Measurements from ENCODE around the gene ZFYVE9. TPM values are rescaled to one million over a fixed set of nuclear protein-coding genes. Genes with fewer than 3 reads are reported as not detected.

ZFYVE9 gene
- total and polyA plus RNA-seq, 2 of the 13 experiments (the other 11 are each of a cell fraction or from before 2014, with no cell fraction given): 9.2 to 19.8 TPM

GRCh38 chr1:52229494-52229893 lies 87.6 kb downstream of the ZFYVE9 start:
- H3K4me1 ChIP-seq (ENCODE audit: insufficient read depth, low read length): peaks cover 10% of the 10 kb centered on the region
- in situ Hi-C loops (cut with HindIII; ENCODE audit: extremely low pct_ligation_motif_present, low pct_unique_long_range_greater_than_20kb): no loop called here
- BruUV-seq (replicated peaks): no TSS peak
- no peak overlapping the region for H3K4me3 ChIP-seq (replicated peaks in 1 of 3; ENCODE audit: insufficient read depth in 1 of 3, low read depth in 2 of 3, low read length in 3 of 3)
- POLR2A ChIA-PET: no interaction called here
- no peak overlapping the region for H3K27ac ChIP-seq (ENCODE audit: extremely low read length, insufficient read depth, low read length)
- intact Hi-C loops (cut with micrococcal nuclease; ENCODE audit: unreplicated experiment): no loop called here
- 96% methylated on average over 3 of the region's 3 CpGs for WGBS (ENCODE audit: low lambda C conversion rate)
- H2AFZ ChIP-seq (ENCODE audit: low read length): no peak overlapping the region
- 0 out of 5 replicates have a peak, but pooled peaks cover 0 to 2% of the 10 kb centered on the region in 2 experiments for H3K36me3 ChIP-seq (replicated peaks in 1 of 2; ENCODE audit: control insufficient read depth in 1 of 2, insufficient read depth in 2 of 2, low read length in 2 of 2)
- H3K4me2 ChIP-seq (ENCODE audit: low read depth, low read length): no peak overlapping the region
- DNase-seq (ENCODE audit: low spot score) (no peak), FAIRE-seq (no peak), ATAC-seq (no peak)
- H3K79me2 ChIP-seq (ENCODE audit: insufficient read depth, low read length): no peaks in the 10 kb centered on the region
- no peaks in the 10 kb centered on the region for H4K20me1 ChIP-seq (ENCODE audit: insufficient read depth, low read length)
- CTCF ChIA-PET (ENCODE audit: low intra/inter-chr PET ratio, low total read pairs): no interaction called here
- H3K9me3 ChIP-seq (ENCODE audit: low read length): no peaks in the 10 kb centered on the region
- no peak overlapping the region for H3K9ac ChIP-seq (ENCODE audit: insufficient read depth, low read depth, low read length)
- H3K27me3 ChIP-seq (ENCODE audit: control insufficient read depth in 1 of 2, insufficient read depth in 2 of 2, low read length in 2 of 2): no peaks in the 10 kb centered on the region
- no peak for TF ChIP-seq ZNF142 (CRISPR knock-in tag; IDR thresholded peaks at IDR 0.05)
- no peak for TF ChIP-seq CERS6 (CRISPR knock-in tag; IDR thresholded peaks at IDR 0.05)
- TF ChIP-seq SOX5 (CRISPR knock-in tag; IDR thresholded peaks at IDR 0.05; ENCODE audit: borderline replicate concordance): no peak
- TF ChIP-seq MAFK (conservative IDR thresholded peaks at IDR 0.05 in 1 of 2, IDR thresholded peaks at IDR 0.05 in 1 of 2; ENCODE audit: low read length in 2 of 2): no peak
- TF ChIP-seq HCFC1 (IDR thresholded peaks at IDR 0.05; ENCODE audit: low read depth, low read length): no peak
- no peak for TF ChIP-seq ZNF713 (CRISPR knock-in tag; IDR thresholded peaks at IDR 0.05)
- TF ChIP-seq HOXA7 (CRISPR knock-in tag; IDR thresholded peaks at IDR 0.05): no peak
- TF ChIP-seq BCL3 (CRISPR knock-in tag; IDR thresholded peaks at IDR 0.05): no peak
- no peak for TF ChIP-seq PRDM4 (CRISPR knock-in tag; IDR thresholded peaks at IDR 0.05; ENCODE audit: borderline replicate concordance)
- TF ChIP-seq ELK4 (CRISPR knock-in tag; IDR thresholded peaks at IDR 0.05; ENCODE audit: borderline replicate concordance): no peak
- TF ChIP-seq TEAD3 (CRISPR knock-in tag; optimal IDR thresholded peaks at IDR 0.05; ENCODE audit: borderline replicate concordance): no peak
- no peak for TF ChIP-seq NONO (IDR thresholded peaks at IDR 0.05)
- TF ChIP-seq NONO (CRISPR knock-in tag; conservative IDR thresholded peaks at IDR 0.05): no peak
- TF ChIP-seq ZNF782 (CRISPR knock-in tag; IDR thresholded peaks at IDR 0.05; ENCODE audit: borderline replicate concordance): no peak

All from HepG2 (cell line).